Adipocyte (in vitro differentiated cells): Measurements from ENCODE around the gene CADM2.

Experiments used
- DNase-seq: peaks from one replicate; pipeline ENCODE4 v3.0.0-alpha.2; 2015; ENCODE audit warnings: low read depth
- H3K27me3 ChIP-seq: replicated peaks from 2 replicates; pipeline ENCODE4 v1.7.0; 2013; ENCODE audit warnings: mild to moderate bottlenecking, low read length, moderate library complexity; ENCODE audit not compliant: control insufficient read depth, insufficient read depth
- H3K36me3 ChIP-seq: 2 replicates; pipeline ENCODE4 v1.7.0; 2013; ENCODE audit warnings: low read length, mild to moderate bottlenecking, moderate library complexity; ENCODE audit not compliant: control insufficient read depth, insufficient read depth, severe bottlenecking
- H3K4me1 ChIP-seq: 2 replicates; pipeline ENCODE4 v1.7.0; 2013; ENCODE audit warnings: mild to moderate bottlenecking, low read length, moderate library complexity; ENCODE audit not compliant: control insufficient read depth, insufficient read depth
- H3K4me3 ChIP-seq: 2 replicates; pipeline ENCODE4 v1.7.0; 2013; ENCODE audit warnings: mild to moderate bottlenecking, low read length, moderate library complexity
- H3K9ac ChIP-seq: 2 replicates; pipeline ENCODE4 v1.7.0; 2013; ENCODE audit warnings: mild to moderate bottlenecking, low read length, moderate library complexity
- H3K9me3 ChIP-seq: 2 replicates; pipeline ENCODE4 v1.7.0; 2013; ENCODE audit warnings: mild to moderate bottlenecking, low read length, moderate library complexity; ENCODE audit not compliant: control insufficient read depth

Gene CADM2

GRCh38 chr3:85394424-85394823 is 435.6 kb downstream of the CADM2 start:
- no peaks in the 10 kb centered on the region for H3K4me1 ChIP-seq
- H3K4me3 ChIP-seq, result no peak overlapping the region
- DNase-seq, result no peak
- no peak overlapping the region for H3K9ac ChIP-seq
- no peaks in the 10 kb centered on the region for H3K9me3 ChIP-seq
- no peaks in the 10 kb centered on the region for H3K36me3 ChIP-seq
- H3K27me3 ChIP-seq, result no peaks in the 10 kb centered on the region

- Histone ChIP-seq H3K4me3 (no peak overlapping the region), H3K9ac (no peak overlapping the region), H3K9me3 (no peaks in the 10 kb centered on the region), H3K4me1 (no peaks in the 10 kb centered on the region), H3K36me3 (no peaks in the 10 kb centered on the region), H3K27me3 (no peaks in the 10 kb centered on the region)
- no peak for DNase-seq
These were observed 438.6 kb downstream of the CADM2 start for GRCh38 chr3:85397434-85397833.

- Histone ChIP-seq H3K4me3 (no peak overlapping the region), H3K27me3 (no peaks in the 10 kb centered on the region), H3K9ac (no peak overlapping the region), H3K9me3 (no peaks in the 10 kb centered on the region), H3K36me3 (no peaks in the 10 kb centered on the region), H3K4me1 (no peaks in the 10 kb centered on the region)
- no peak for DNase-seq
These were observed 467.3 kb downstream of the CADM2 start for GRCh38 chr3:85426121-85426520.

GRCh38 chr3:85427467-85427866 is 468.7 kb downstream of the CADM2 start:
- H3K27me3 ChIP-seq, result no peaks in the 10 kb centered on the region
- no peak overlapping the region for H3K9ac ChIP-seq
- no peaks in the 10 kb centered on the region for H3K4me1 ChIP-seq
- no peak overlapping the region for H3K4me3 ChIP-seq
- DNase-seq, result no peak
- H3K36me3 ChIP-seq, result no peaks in the 10 kb centered on the region
- no peaks in the 10 kb centered on the region for H3K9me3 ChIP-seq

- Histone ChIP-seq H3K4me3 (no peak overlapping the region), H3K27me3 (no peaks in the 10 kb centered on the region), H3K4me1 (no peaks in the 10 kb centered on the region), H3K9me3 (no peaks in the 10 kb centered on the region), H3K9ac (no peak overlapping the region), H3K36me3 (no peaks in the 10 kb centered on the region)
- DNase-seq, result no peak
These were observed 473.3 kb downstream of the CADM2 start for GRCh38 chr3:85432081-85432480.

GRCh38 chr3:85433319-85433718 is 474.5 kb downstream of the CADM2 start:
- H3K9me3 ChIP-seq, result no peaks in the 10 kb centered on the region
- DNase-seq, result no peak
- H3K4me1 ChIP-seq, result no peaks in the 10 kb centered on the region

GRCh38 chr3:85455561-85456200 is 496.9 kb downstream of the CADM2 start:
- Histone ChIP-seq H3K4me3 (no peak overlapping the region), H3K9me3 (no peaks in the 10 kb centered on the region), H3K36me3 (no peaks in the 10 kb centered on the region), H3K4me1 (no peaks in the 10 kb centered on the region), H3K9ac (no peak overlapping the region), H3K27me3 (no peaks in the 10 kb centered on the region)
- no peak for DNase-seq

More at GRCh38 chr3:85433319-85433718, 474.5 kb downstream of the CADM2 start:
- Histone ChIP-seq H3K4me3 (no peak overlapping the region), H3K9ac (no peak overlapping the region), H3K36me3 (no peaks in the 10 kb centered on the region), H3K27me3 (no peaks in the 10 kb centered on the region)

- no peaks in the 10 kb centered on the region for H3K36me3 ChIP-seq
- H3K9me3 ChIP-seq, result no peaks in the 10 kb centered on the region
- no peaks in the 10 kb centered on the region for H3K27me3 ChIP-seq
- H3K4me1 ChIP-seq, result no peaks in the 10 kb centered on the region
- no peak for DNase-seq
- H3K9ac ChIP-seq, result no peak overlapping the region
- H3K4me3 ChIP-seq, result no peak overlapping the region
These were observed 515.5 kb downstream of the CADM2 start for GRCh38 chr3:85474241-85474640.

GRCh38 chr3:85475346-85475745 is 516.6 kb downstream of the CADM2 start:
- Histone ChIP-seq H3K36me3 (no peaks in the 10 kb centered on the region), H3K4me3 (no peak overlapping the region), H3K9me3 (no peaks in the 10 kb centered on the region), H3K4me1 (no peaks in the 10 kb centered on the region), H3K27me3 (no peaks in the 10 kb centered on the region), H3K9ac (no peak overlapping the region)
- no peak for DNase-seq

GRCh38 chr3:85476891-85477495 is 518.2 kb downstream of the CADM2 start:
- Histone ChIP-seq H3K9me3 (no peaks in the 10 kb centered on the region), H3K4me1 (peaks cover 1% of the 10 kb centered on the region), H3K9ac (no peak overlapping the region), H3K4me3 (no peak overlapping the region), H3K27me3 (no peaks in the 10 kb centered on the region), H3K36me3 (no peaks in the 10 kb centered on the region)
- no peak for DNase-seq

- Histone ChIP-seq H3K9ac (no peak overlapping the region), H3K4me3 (no peak overlapping the region), H3K36me3 (no peaks in the 10 kb centered on the region), H3K9me3 (no peaks in the 10 kb centered on the region), H3K4me1 (peaks cover 10% of the 10 kb centered on the region), H3K27me3 (no peaks in the 10 kb centered on the region)
- no peak for DNase-seq
These were observed 522.8 kb downstream of the CADM2 start for GRCh38 chr3:85481411-85482212.
